Measurements from ENCODE around the gene CCDC200.
"Not testable (repeated sequence)": the region's sequence is repeated elsewhere in the genome, so short reads cannot be mapped to it uniquely, and the experiment has no call there.

The CCDC200 gene

GRCh38 chr17:43228020-43228782 is at the start of gene CCDC200:
CCDC200 (minus strand) TSS chr17:43228623; CDS start chr17:43228554, 69 bp downstream.
- DNase-seq, result not testable (repeated sequence)

GRCh38 chr17:43272914-43273313 is 44.5 kb upstream of the CCDC200 start:
- not testable (repeated sequence) for DNase-seq

GRCh38 chr17:43272483-43272882 is 44.1 kb upstream of the CCDC200 start:
- not testable (repeated sequence) for DNase-seq

- not testable (repeated sequence) for DNase-seq
Observed at GRCh38 chr17:43270552-43271504, 42.4 kb upstream of the CCDC200 start.

GRCh38 chr17:43246456-43246855 is 18.0 kb upstream of the CCDC200 start:
- not testable (repeated sequence) for DNase-seq

DNA sequence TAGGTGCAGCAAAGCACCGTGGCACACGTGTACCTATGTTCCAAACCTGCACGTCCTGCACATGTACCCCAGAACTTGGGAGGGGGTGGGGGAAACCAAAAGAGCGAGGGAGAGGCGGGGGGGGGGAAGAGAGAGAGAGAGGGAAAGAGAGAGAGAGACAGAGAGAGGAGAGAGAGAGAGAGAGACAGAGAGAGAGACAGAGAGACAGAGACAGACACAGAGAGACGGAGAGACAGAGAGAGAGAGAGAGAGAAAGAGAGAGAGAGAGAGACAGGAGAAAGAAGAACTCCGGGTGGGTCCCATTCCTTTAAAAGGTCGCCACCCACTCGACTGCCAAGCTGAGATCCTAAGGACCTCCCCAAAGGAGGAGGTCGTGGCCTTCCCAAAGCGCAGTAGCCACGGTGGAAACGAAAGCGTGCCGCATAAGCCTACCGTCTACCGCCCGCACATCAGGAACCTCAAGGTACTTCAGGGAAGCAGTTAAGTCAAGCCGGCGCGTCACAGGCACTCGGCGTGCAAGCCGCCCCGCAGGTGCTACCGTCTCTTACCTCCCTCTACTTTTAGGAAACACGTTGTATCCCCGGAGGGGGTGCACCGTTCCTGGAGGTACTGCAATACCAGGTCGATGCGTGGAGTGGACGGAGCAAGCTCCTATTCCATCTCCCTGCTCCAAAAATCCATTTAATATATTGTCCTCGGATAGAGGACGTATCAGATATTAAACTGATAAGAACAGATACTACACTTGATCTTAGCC is 12.4 kb upstream of the CCDC200 start:
- DNase-seq, result not testable (repeated sequence)

GRCh38 chr17:43239597-43239996 is 11.2 kb upstream of the CCDC200 start:
- DNase-seq, result not testable (repeated sequence)

DNA sequence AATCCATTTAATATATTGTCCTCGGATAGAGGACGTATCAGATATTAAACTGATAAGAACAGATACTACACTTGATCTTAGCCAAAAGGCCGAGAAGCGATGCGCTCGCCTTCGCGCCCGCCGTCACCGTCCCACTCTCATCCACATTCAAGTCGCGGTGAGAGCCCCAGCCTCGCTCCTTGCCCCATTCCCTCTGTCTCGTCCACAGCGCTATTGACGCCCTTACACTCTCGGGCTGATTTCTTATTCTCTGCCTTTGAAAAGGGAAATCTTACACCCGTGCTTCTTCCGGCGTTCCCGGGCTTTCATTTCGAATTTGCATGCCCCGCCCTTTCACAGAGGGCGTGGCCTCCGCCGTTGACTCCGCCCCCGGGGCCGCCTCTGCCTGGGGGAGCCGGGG is 5.5 kb upstream of the CCDC200 start, which contains the start of gene RNU2-1:
RNU2-1 (minus strand) TSS at position 101 of the 400 bp plus-strand sequence.
- not testable (repeated sequence) for DNase-seq

GRCh38 chr17:43233263-43233662 is 4.8 kb upstream of the CCDC200 start:
- not testable (repeated sequence) for DNase-seq

DNA sequence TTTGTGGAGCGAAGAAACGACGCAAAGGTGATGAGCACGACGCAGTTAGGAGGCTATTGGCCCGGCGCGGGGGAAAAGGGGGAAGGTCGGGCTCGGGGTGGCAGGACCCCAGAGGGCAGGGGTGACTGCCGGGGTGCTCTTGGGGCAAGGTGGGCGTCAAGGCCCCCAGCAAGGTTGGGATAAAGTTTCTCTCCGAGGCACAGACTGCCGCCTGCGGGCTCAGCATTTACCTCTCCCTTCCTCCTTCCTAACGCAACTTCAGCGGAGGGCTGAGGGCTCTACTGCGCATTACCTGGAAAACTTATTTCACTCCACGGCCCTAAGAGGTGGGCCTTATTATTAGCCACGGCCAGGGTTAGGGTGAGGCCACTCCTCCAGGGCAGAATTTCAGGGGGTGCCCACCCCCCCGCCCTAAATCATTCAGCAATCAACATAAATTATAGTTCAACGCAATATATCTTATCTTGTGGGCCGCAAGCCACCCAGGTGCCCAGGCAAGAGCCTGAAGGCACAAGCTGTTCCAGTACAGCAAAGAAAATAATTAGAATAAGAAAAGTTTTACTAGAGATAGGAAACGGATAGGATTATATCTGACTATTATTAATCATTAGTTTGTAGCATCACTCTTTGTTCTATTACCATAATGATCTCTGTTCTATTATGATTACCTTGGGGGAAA is 3.7 kb upstream of the CCDC200 start:
- not testable (repeated sequence) for DNase-seq

DNA sequence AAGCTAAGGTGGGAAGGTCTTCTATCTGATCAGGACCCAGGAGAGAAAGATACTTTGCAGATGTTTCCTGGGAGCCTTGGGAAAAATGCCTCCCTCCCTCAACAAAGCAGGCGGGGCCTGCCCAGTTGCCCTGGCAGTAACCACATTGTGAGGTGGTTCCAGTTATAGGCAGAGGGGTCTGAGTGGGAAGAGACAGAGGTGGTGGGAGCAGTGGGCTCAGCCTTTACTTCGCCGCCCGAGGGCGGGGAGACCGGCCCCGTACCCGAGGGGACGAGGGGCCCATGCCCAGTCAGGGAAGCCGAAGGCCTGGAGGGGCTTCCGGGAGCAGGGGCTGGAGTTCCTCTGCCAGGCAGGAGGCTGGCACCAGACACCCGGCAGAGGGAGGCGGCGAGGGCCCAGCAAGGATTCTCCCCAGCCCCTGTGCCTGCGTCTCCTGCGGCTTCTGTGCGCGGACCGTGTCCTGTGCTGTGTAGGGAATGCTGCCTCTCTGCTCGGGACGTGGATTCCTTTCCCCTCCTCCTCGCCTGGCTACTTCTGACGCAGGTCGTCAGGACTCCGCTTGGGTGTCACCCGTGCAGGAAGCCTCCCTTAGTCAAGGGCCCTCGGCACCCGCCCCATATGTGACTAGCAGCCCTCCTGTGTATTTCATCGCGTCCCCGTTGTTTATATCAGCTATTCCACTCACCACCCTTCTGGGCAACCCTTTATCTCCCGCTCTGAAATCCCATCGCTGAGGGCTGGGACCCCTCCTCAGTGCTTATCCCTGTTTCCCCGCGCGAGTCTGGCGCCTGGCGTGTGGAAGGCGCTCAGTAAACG is 3.0 kb upstream of the CCDC200 start:
- DNase-seq, result not testable (repeated sequence)

- DNase-seq, result no peak
Observed at GRCh38 chr17:43226393-43226792, 2.0 kb downstream of the CCDC200 start.

- DNase-seq, result no peak
Observed at GRCh38 chr17:43224146-43224705, 4.2 kb downstream of the CCDC200 start.

DNA sequence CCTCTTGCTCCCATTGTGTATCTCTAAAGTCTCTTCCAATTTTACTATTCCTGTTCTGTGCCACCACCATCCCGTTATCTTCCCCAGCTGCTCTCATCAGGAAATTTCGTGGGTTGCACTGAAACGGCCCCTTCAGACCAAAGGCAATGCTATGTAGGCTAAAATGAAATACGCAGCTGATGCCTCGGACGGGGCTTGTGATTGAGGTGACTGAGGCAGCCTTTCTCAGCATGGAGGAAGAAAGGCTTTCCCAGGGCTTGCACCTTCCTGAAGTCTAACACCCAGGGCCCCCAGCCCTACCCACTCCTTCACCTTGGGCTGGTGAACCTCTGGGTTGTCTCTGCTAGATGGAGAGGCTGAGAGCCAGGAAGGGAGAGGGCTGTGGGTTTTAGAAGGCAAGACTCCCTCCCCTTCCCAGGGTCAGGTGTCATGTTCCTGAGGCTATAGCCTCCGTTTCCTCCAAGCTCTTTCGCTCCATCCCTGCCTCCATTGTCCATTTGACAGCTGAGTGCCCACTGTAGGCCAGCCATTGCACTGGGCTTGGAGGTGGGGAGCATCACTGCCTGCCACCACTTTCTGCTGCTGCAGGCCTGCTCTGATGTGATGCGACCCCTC is 7.8 kb downstream of the CCDC200 start:
- no peak for DNase-seq

- DNase-seq, result no peak
Observed at GRCh38 chr17:43219746-43220380, 8.6 kb downstream of the CCDC200 start.

DNA sequence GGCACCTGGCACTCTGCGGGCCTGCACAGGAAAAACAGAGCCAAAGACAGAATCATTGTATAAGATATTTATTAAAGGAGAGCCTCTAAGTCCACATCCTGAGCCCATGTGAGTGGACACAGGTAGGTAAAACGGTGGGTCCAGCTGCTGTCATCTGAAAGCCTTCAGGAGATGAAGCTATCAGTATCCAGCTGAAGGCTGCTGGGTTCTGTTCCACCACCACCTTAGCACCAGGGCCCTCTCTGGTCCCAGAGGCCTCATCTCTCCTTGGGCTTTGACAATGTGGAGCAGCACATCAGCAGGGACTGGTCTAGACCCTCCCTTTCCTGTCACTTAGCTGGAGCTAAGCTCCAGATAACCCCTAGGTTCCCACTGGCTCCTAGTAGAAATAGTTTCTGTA is 9.4 kb downstream of the CCDC200 start:
- DNase-seq, result no peak

DNA sequence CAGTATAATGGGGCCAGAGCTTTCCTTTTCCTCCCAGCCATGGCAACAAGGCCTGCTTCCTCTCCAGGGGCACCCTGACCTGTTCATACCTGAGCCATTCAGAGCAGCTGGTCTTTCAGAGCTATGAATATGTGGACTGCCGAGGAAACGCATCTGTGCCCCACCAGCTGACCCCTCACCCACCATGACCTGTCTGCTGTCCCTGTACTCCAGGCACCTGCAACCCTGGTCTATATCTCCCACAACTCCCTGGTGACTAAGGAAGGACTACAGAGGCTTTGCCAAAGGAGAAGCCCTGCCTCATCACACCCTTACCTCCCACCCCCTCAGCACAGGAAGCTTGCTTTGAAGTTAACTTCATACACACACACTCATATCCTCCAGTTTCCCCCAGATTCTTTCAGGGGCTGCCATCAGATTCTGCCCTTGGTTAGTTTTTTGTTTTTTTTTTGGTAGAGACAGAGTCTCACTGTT is 10.8 kb downstream of the CCDC200 start:
- no peak for DNase-seq

DNA sequence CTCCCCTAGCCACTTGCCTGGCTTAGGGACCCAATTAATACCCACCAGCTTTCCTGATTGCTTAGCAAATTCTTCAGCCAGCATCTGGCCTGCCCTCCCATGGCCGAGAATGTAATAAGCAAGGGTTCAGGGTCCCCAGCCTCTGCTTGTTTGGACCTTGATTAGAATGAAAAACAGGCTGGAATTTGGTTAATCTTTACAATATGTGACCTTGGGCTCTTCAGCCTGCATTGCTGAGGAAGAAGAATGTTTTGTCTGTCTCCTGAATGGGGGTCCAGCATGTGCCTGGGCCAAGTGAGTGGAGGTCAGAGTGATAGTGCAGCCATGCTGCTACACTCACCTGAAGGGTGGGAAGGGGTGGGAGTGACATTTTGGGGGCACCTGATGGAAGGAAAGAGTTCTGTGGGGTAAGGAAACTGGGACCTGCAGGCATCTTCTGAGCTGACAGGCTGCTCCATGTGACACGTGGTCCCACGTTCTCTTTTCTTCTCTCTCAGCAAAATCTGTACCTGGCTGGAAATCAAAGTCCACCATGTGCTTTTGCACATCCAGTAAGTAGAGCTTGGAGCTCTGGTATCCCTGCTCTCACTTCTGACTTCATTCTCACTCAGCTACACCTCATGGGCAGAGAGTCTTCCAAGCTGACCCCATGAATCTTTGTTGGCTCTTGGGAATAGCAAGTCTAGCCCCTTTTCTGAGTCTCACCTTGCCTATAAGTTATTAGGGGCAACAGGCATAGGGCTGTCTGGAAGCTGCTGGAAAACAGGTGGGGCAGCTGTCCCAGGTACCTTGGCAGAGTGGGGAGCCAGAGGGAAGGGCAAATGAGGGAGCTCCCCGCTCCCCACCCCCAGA is 11.4 kb downstream of the CCDC200 start:
- no peak for DNase-seq

DNA sequence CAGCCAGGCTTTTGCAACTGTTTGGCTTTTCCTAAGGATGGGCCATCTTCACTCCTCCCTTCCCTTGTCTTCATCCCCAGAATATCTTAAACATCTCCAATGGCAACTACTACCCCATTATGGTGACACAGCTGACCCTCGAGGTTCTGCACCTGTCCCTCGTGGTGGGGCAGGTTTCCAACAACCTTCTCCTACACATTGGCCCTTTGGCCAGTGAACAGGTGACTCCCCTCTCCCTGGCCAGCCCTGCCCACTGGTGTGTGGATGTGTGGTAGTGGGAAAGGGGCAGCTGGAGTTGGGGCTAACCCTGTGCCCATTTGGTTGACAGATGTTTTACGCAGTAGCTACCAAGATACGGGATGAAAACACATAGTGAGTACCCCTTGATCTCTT is 12.1 kb downstream of the CCDC200 start:
- DNase-seq, result no peak
